ENCODE results near the gene ZSCAN20. TPM values are rescaled to one million over a fixed set of nuclear protein-coding genes. Genes with fewer than 3 reads are reported as not detected.
A peak's percentile ranks its signal among the peaks of the same experiment; 100 is the strongest.

Gene ZSCAN20
- total and polyA plus RNA-seq, 9 of the 15 experiments (the other 6 are each of a cell fraction or from before 2014, with no cell fraction given) = 0.36 to 3.3 (median 2.0) TPM

DNA sequence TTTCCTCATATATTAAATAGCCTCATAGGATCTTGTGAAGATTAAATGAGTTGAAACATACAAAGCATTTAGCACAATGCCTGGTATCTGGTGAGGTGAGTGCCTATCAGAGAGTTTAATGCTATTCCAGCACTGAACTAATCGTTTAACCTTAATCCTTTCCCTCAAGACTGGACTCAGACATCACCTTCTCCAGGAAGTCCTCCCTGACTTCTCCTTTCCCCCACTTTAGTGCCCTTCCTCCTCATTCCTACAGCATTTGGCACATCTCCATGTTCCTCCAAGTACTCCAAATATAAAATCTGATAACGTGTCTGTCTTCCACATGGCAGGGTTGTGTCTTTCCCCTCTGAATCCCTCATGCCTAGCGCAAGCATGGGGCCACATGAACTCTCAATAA lies 59.8 kb downstream of the ZSCAN20 start (continued):
- TF ChIP-seq, protein P1, sequence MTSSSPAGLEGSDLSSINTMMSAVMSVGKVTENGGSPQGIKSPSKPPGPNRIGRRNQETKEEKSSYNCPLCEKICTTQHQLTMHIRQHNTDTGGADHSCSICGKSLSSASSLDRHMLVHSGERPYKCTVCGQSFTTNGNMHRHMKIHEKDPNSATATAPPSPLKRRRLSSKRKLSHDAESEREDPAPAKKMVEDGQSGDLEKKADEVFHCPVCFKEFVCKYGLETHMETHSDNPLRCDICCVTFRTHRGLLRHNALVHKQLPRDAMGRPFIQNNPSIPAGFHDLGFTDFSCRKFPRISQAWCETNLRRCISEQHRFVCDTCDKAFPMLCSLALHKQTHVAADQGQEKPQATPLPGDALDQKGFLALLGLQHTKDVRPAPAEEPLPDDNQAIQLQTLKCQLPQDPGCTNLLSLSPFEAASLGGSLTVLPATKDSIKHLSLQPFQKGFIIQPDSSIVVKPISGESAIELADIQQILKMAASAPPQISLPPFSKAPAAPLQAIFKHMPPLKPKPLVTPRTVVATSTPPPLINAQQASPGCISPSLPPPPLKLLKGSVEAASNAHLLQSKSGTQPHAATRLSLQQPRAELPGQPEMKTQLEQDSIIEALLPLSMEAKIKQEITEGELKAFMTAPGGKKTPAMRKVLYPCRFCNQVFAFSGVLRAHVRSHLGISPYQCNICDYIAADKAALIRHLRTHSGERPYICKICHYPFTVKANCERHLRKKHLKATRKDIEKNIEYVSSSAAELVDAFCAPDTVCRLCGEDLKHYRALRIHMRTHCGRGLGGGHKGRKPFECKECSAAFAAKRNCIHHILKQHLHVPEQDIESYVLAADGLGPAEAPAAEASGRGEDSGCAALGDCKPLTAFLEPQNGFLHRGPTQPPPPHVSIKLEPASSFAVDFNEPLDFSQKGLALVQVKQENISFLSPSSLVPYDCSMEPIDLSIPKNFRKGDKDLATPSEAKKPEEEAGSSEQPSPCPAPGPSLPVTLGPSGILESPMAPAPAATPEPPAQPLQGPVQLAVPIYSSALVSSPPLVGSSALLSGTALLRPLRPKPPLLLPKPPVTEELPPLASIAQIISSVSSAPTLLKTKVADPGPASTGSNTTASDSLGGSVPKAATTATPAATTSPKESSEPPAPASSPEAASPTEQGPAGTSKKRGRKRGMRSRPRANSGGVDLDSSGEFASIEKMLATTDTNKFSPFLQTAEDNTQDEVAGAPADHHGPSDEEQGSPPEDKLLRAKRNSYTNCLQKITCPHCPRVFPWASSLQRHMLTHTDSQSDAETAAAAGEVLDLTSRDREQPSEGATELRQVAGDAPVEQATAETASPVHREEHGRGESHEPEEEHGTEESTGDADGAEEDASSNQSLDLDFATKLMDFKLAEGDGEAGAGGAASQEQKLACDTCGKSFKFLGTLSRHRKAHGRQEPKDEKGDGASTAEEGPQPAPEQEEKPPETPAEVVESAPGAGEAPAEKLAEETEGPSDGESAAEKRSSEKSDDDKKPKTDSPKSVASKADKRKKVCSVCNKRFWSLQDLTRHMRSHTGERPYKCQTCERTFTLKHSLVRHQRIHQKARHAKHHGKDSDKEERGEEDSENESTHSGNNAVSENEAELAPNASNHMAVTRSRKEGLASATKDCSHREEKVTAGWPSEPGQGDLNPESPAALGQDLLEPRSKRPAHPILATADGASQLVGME (CRISPR knock-in tag; IDR thresholded peaks at IDR 0.05) = no peak
- TF ChIP-seq MTA3 (IDR thresholded peaks at IDR 0.05; ENCODE audit: borderline replicate concordance) (no peak), ZFP36 (IDR thresholded peaks at IDR 0.05; ENCODE audit: low read depth, low read length, partially characterized antibody) (peak; percentile 93)
- TF ChIP-seq, protein P2, sequence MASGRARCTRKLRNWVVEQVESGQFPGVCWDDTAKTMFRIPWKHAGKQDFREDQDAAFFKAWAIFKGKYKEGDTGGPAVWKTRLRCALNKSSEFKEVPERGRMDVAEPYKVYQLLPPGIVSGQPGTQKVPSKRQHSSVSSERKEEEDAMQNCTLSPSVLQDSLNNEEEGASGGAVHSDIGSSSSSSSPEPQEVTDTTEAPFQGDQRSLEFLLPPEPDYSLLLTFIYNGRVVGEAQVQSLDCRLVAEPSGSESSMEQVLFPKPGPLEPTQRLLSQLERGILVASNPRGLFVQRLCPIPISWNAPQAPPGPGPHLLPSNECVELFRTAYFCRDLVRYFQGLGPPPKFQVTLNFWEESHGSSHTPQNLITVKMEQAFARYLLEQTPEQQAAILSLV (tag; IDR thresholded peaks at IDR 0.05) = no peak

Data from K562 (cell line).